ENCODE measurements around the gene TLCD4.

Gene TLCD4

GRCh38 chr1:95071539-95071938, 45.6 kb upstream of the TLCD4 start:
- TF ChIP-seq REST (IDR thresholded peaks at IDR 0.05; ENCODE audit: low read depth) (no peak), MAX (IDR thresholded peaks at IDR 0.05) (no peak), CEBPB (IDR thresholded peaks at IDR 0.05) (no peak), EGR1 (IDR thresholded peaks at IDR 0.05) (no peak), TCF12 (IDR thresholded peaks at IDR 0.05; ENCODE audit: low read depth) (no peak), TAF1 (IDR thresholded peaks at IDR 0.05; ENCODE audit: low read depth) (no peak), ZBTB7A (IDR thresholded peaks at IDR 0.05; ENCODE audit: low read depth) (no peak), RAD21 (IDR thresholded peaks at IDR 0.05; ENCODE audit: low read depth) (no peak), TEAD4 (IDR thresholded peaks at IDR 0.05) (no peak), YY1 (IDR thresholded peaks at IDR 0.05; ENCODE audit: low read depth) (no peak), NFIC (IDR thresholded peaks at IDR 0.05) (no peak), USF1 (IDR thresholded peaks at IDR 0.05) (no peak), FOXM1 (IDR thresholded peaks at IDR 0.05; ENCODE audit: borderline replicate concordance, low read depth) (no peak), EP300 (IDR thresholded peaks at IDR 0.05; ENCODE audit: borderline replicate concordance) (no peak), CREB1 (IDR thresholded peaks at IDR 0.05; ENCODE audit: low read depth) (no peak)

GRCh38 chr1:95072117-95072516, 45.0 kb upstream of the TLCD4 start:
- TF ChIP-seq TAF1 (IDR thresholded peaks at IDR 0.05; ENCODE audit: low read depth) (no peak), NFIC (IDR thresholded peaks at IDR 0.05) (peak; percentile 10; the same call in 1 of the 2 replicates)

GRCh38 chr1:95072532-95073419, 44.4 kb upstream of the TLCD4 start, which contains the start of gene ALG14:
ALG14 (minus strand) TSS chr1:95072951; CDS start chr1:95072898, 53 bp downstream.
- TF ChIP-seq USF1 (IDR thresholded peaks at IDR 0.05) (0 out of 2 replicates have a peak, but pooled peaks have one; percentile 0), TCF12 (IDR thresholded peaks at IDR 0.05; ENCODE audit: low read depth) (no peak), TAF1 (IDR thresholded peaks at IDR 0.05; ENCODE audit: low read depth) (peak; percentile 38), CREB1 (IDR thresholded peaks at IDR 0.05; ENCODE audit: low read depth) (peak; percentile 30; the same call in 1 of the 2 replicates), MAX (IDR thresholded peaks at IDR 0.05) (peak; percentile 80)

GRCh38 chr1:95073446-95073845, 43.7 kb upstream of the TLCD4 start:
- no peak for TF ChIP-seq EP300 (IDR thresholded peaks at IDR 0.05; ENCODE audit: borderline replicate concordance)
- no peak for TF ChIP-seq USF1 (IDR thresholded peaks at IDR 0.05)
- no peak for TF ChIP-seq EGR1 (IDR thresholded peaks at IDR 0.05)
- TF ChIP-seq TEAD4 (IDR thresholded peaks at IDR 0.05) = no peak
- no peak for TF ChIP-seq MAX (IDR thresholded peaks at IDR 0.05)
- TF ChIP-seq YY1 (IDR thresholded peaks at IDR 0.05; ENCODE audit: low read depth) = no peak
- TF ChIP-seq TAF1 (IDR thresholded peaks at IDR 0.05; ENCODE audit: low read depth) = no peak
- no peak for TF ChIP-seq REST (IDR thresholded peaks at IDR 0.05; ENCODE audit: low read depth)
- TF ChIP-seq RAD21 (IDR thresholded peaks at IDR 0.05; ENCODE audit: low read depth) = no peak
- no peak for TF ChIP-seq TCF12 (IDR thresholded peaks at IDR 0.05; ENCODE audit: low read depth)
- no peak for TF ChIP-seq ZBTB7A (IDR thresholded peaks at IDR 0.05; ENCODE audit: low read depth)
- TF ChIP-seq FOXM1 (IDR thresholded peaks at IDR 0.05; ENCODE audit: borderline replicate concordance, low read depth) = no peak
- TF ChIP-seq CREB1 (IDR thresholded peaks at IDR 0.05; ENCODE audit: low read depth) = no peak
- no peak for TF ChIP-seq CEBPB (IDR thresholded peaks at IDR 0.05)
- no peak for TF ChIP-seq NFIC (IDR thresholded peaks at IDR 0.05)

GRCh38 chr1:95076034-95076433, 41.1 kb upstream of the TLCD4 start:
- TF ChIP-seq TAF1 (IDR thresholded peaks at IDR 0.05; ENCODE audit: low read depth) (no peak), REST (IDR thresholded peaks at IDR 0.05; ENCODE audit: low read depth) (no peak), EGR1 (IDR thresholded peaks at IDR 0.05) (no peak), MAX (IDR thresholded peaks at IDR 0.05) (no peak), CREB1 (IDR thresholded peaks at IDR 0.05; ENCODE audit: low read depth) (no peak), NFIC (IDR thresholded peaks at IDR 0.05) (no peak), RAD21 (IDR thresholded peaks at IDR 0.05; ENCODE audit: low read depth) (no peak), TCF12 (IDR thresholded peaks at IDR 0.05; ENCODE audit: low read depth) (no peak), USF1 (IDR thresholded peaks at IDR 0.05) (no peak), YY1 (IDR thresholded peaks at IDR 0.05; ENCODE audit: low read depth) (no peak), CEBPB (IDR thresholded peaks at IDR 0.05) (no peak), EP300 (IDR thresholded peaks at IDR 0.05; ENCODE audit: borderline replicate concordance) (no peak), TEAD4 (IDR thresholded peaks at IDR 0.05) (no peak), ZBTB7A (IDR thresholded peaks at IDR 0.05; ENCODE audit: low read depth) (no peak), FOXM1 (IDR thresholded peaks at IDR 0.05; ENCODE audit: borderline replicate concordance, low read depth) (no peak)

All from Ishikawa (cell line).